Amniotic stem cell (primary cell): ENCODE measurements around the gene FANCM.

ENCODE experiments used
- DNase-seq: peaks from one replicate; lab custom pipeline; 2025; lab: John Stamatoyannopoulos, UW

FANCM gene

GRCh38 chr14:45227566-45227965 lies 91.8 kb downstream of the FANCM start:
- DNase-seq = no peak

GRCh38 chr14:45238988-45239387 lies 103.3 kb downstream of the FANCM start:
- no peak for DNase-seq

- DNase-seq = no peak
Observed at GRCh38 chr14:45242706-45243105, 107.0 kb downstream of the FANCM start.

GRCh38 chr14:45246151-45246550 lies 110.4 kb downstream of the FANCM start:
- no peak for DNase-seq

- DNase-seq = no peak
Observed at GRCh38 chr14:45246691-45247090, 111.0 kb downstream of the FANCM start.

DNA sequence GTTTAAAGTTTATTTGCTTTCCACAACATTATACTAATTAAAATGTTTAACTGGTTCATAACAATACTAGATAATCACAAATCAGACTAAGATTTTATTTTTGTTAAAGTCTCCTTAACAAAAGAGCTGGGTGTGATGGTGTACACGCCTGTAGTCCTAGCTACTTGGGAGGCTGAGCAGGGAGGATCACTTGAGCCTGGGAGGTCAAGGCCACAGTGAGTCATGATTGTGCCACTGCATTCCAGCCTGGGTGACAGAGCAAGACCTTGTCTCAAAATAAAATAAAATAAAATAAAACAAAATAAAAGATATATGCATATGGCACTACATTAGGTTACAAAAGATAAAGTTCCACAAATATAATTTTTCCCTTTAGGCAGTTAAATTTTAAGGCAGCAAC lies 111.7 kb downstream of the FANCM start:
- DNase-seq = no peak

GRCh38 chr14:45249856-45250575 lies 114.3 kb downstream of the FANCM start:
- no peak for DNase-seq
